ENCODE data around the gene MLIP.

Gene MLIP

GRCh38 chr6:54214286-54214685, 103.0 kb downstream of the MLIP start:
- H3K4me3 ChIP-seq (ENCODE audit: low read depth, low read length), result no peak overlapping the region
- no peak for DNase-seq (ENCODE audit: low read depth)
- TF ChIP-seq, protein P1, sequence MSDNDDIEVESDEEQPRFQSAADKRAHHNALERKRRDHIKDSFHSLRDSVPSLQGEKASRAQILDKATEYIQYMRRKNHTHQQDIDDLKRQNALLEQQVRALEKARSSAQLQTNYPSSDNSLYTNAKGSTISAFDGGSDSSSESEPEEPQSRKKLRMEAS (IDR thresholded peaks at IDR 0.05; ENCODE audit: low read depth, low read length), result no peak
- TF ChIP-seq, protein P2, sequence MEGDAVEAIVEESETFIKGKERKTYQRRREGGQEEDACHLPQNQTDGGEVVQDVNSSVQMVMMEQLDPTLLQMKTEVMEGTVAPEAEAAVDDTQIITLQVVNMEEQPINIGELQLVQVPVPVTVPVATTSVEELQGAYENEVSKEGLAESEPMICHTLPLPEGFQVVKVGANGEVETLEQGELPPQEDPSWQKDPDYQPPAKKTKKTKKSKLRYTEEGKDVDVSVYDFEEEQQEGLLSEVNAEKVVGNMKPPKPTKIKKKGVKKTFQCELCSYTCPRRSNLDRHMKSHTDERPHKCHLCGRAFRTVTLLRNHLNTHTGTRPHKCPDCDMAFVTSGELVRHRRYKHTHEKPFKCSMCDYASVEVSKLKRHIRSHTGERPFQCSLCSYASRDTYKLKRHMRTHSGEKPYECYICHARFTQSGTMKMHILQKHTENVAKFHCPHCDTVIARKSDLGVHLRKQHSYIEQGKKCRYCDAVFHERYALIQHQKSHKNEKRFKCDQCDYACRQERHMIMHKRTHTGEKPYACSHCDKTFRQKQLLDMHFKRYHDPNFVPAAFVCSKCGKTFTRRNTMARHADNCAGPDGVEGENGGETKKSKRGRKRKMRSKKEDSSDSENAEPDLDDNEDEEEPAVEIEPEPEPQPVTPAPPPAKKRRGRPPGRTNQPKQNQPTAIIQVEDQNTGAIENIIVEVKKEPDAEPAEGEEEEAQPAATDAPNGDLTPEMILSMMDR (IDR thresholded peaks at IDR 0.05; ENCODE audit: low read depth, low read length), result no peak
- no peak for TF ChIP-seq POLR2A (IDR thresholded peaks at IDR 0.05; ENCODE audit: extremely low read depth, insufficient read length)
- TF ChIP-seq MYC (IDR thresholded peaks at IDR 0.05; ENCODE audit: low read depth, low read length), result no peak

DNA sequence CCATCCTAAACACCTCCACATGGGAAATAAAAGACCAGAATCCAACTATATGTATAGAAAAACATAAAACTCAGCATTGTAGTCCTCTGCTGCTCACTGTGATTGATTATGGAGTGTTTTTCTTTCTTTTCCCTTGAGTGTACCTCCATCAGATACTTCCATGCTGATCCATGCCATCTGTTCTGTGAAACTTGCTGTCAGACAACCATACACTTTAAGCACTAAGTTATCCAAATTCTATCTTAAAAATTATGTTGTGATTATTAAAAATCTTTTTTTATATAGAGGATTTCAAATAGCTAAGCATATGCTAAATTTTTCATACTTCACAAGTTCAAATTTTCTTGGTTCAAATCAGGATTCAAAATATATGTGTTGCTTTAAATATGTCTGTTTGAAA, 105.1 kb downstream of the MLIP start:
- TF ChIP-seq POLR2A (IDR thresholded peaks at IDR 0.05; ENCODE audit: extremely low read depth, insufficient read length) (no peak), MYC (IDR thresholded peaks at IDR 0.05; ENCODE audit: low read depth, low read length) (no peak)
- TF ChIP-seq, protein P2 (IDR thresholded peaks at IDR 0.05; ENCODE audit: low read depth, low read length), result no peak
- TF ChIP-seq, protein P1 (IDR thresholded peaks at IDR 0.05; ENCODE audit: low read depth, low read length), result no peak
- H3K4me3 ChIP-seq (ENCODE audit: low read depth, low read length), result no peak overlapping the region
- DNase-seq (ENCODE audit: low read depth), result no peak

DNA sequence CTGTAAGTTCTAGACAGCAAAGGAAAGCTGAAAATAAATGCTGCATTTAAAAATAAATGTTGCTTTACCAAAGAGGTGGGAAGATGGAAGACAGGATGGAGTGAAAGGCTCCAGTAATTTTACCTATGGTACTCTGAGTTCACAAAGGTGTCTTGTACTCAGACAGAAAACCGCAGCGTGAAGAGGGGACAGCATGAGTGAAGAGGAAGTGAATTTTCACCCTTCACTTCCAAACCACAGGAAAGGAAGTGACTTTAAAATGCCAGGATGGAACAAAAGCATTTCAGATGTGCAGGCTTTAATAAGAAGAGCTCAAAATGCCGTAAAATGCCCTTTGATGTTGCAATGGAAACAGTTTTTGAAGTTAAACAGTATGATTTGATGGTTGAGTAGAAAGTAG, 105.8 kb downstream of the MLIP start:
- no peak overlapping the region for H3K4me3 ChIP-seq (ENCODE audit: low read depth, low read length)
- DNase-seq (ENCODE audit: low read depth), result peak; percentile 7
- TF ChIP-seq POLR2A (IDR thresholded peaks at IDR 0.05; ENCODE audit: extremely low read depth, insufficient read length) (no peak), MYC (IDR thresholded peaks at IDR 0.05; ENCODE audit: low read depth, low read length) (no peak)
- TF ChIP-seq, protein P2 (IDR thresholded peaks at IDR 0.05; ENCODE audit: low read depth, low read length), result no peak
- TF ChIP-seq, protein P1 (IDR thresholded peaks at IDR 0.05; ENCODE audit: low read depth, low read length), result no peak

- TF ChIP-seq POLR2A (IDR thresholded peaks at IDR 0.05; ENCODE audit: extremely low read depth, insufficient read length), result no peak
- TF ChIP-seq, protein P1 (IDR thresholded peaks at IDR 0.05; ENCODE audit: low read depth, low read length), result no peak
- TF ChIP-seq, protein P2 (IDR thresholded peaks at IDR 0.05; ENCODE audit: low read depth, low read length), result no peak
- no peak for DNase-seq (ENCODE audit: low read depth)
These were observed 111.0 kb downstream of the MLIP start for GRCh38 chr6:54222217-54222616.

DNA sequence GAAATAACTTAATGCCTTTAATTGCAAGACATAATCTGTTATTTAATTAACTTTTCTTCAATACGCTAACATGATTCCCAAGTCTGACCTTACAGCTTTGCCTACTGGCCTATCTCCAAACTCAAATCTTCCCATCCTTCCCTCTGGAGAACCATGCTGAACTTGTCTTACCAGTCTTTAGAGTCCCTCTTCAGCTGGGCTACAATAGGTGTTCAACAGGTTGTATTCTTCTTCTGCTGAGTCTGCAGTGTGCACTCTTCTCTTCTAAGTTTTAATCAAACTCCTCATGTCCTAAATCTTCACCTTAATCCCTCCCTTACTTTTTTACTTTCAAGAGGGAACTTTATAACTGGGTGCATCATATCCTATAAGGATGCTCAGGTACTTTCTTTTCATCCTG, 121.5 kb downstream of the MLIP start:
- TF ChIP-seq POLR2A (IDR thresholded peaks at IDR 0.05; ENCODE audit: extremely low read depth, insufficient read length), result no peak
- TF ChIP-seq, protein P2 (IDR thresholded peaks at IDR 0.05; ENCODE audit: low read depth, low read length), result no peak
- no peak for TF ChIP-seq MYC (IDR thresholded peaks at IDR 0.05; ENCODE audit: low read depth, low read length)
- TF ChIP-seq, protein P1 (IDR thresholded peaks at IDR 0.05; ENCODE audit: low read depth, low read length), result no peak
- DNase-seq (ENCODE audit: low read depth), result no peak
- H3K4me3 ChIP-seq (ENCODE audit: low read depth, low read length), result no peak overlapping the region

More at GRCh38 chr6:54222217-54222616, 111.0 kb downstream of the MLIP start:
- no peak overlapping the region for H3K4me3 ChIP-seq (ENCODE audit: low read depth, low read length)

DNA sequence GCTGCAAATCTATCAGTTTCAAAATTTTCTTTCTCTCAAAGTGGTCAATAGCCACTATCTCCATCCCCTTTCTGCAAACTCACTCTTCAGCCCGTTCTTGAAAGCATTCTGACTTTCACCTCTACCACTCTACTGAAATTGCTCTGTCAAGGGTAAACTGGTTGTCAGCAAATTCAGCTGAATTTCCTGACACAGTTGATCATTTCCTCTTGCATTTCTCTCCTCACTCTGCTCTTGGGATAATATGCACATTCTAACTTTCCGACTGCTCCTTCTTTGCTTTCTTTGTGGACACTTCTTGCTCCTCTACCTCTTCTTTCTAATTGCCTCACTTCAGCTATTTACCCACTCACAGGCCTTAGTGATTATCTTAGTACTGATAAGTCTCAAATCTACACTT, 123.3 kb downstream of the MLIP start:
- TF ChIP-seq MYC (IDR thresholded peaks at IDR 0.05; ENCODE audit: low read depth, low read length), result no peak
- no peak for TF ChIP-seq POLR2A (IDR thresholded peaks at IDR 0.05; ENCODE audit: extremely low read depth, insufficient read length)
- TF ChIP-seq, protein P2 (IDR thresholded peaks at IDR 0.05; ENCODE audit: low read depth, low read length), result no peak
- TF ChIP-seq, protein P1 (IDR thresholded peaks at IDR 0.05; ENCODE audit: low read depth, low read length), result no peak
- DNase-seq (ENCODE audit: low read depth), result no peak
- no peak overlapping the region for H3K4me3 ChIP-seq (ENCODE audit: low read depth, low read length)
